HG03095 (cell line): ENCODE measurements around the gene FAIM2.

Experiments
- ATAC-seq: cut with Tn5 transposase; IDR thresholded peaks from one replicate; pipeline ENCODE4 v1.9.1; 2021; ENCODE audit warnings: moderate library complexity; ENCODE audit not compliant: unreplicated experiment

The FAIM2 gene

DNA sequence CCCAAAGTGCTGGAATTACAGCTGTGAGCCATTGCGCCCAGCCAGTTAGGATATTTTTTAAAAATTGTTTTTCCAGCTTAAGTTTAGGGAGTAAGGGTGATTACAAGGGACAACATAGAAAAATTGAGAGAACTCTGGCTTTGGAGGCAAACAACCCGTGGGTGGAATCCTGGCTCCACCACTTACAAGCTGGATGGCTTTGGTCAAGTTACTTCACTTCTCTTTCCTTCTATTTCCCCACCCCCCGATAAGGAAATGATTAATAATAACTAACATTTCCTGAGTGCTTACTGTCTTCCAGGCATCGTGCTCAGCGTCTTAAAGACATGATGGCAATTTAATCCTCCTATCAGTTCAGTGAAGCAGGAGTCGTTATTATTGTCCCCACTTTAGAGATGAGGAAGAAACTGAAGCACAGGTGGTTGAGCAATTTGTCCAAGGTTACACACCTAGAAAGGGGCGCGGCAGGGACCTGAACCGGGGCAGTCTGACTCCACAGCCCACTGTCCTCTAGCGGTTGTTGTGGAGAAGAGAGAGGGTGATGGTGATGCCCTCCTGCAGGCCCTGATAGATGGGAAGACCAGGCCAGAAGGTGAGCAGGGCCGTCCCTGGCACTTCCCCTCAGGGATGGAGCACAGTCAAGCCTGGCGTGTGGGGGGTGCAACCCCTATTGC lies 16.7 kb upstream of the FAIM2 start:
- ATAC-seq = no peak

GRCh38 chr12:49917788-49918173 lies 14.1 kb upstream of the FAIM2 start:
- no peak for ATAC-seq

- no peak for ATAC-seq
Measured at GRCh38 chr12:49917166-49917787, 13.6 kb upstream of the FAIM2 start.

DNA sequence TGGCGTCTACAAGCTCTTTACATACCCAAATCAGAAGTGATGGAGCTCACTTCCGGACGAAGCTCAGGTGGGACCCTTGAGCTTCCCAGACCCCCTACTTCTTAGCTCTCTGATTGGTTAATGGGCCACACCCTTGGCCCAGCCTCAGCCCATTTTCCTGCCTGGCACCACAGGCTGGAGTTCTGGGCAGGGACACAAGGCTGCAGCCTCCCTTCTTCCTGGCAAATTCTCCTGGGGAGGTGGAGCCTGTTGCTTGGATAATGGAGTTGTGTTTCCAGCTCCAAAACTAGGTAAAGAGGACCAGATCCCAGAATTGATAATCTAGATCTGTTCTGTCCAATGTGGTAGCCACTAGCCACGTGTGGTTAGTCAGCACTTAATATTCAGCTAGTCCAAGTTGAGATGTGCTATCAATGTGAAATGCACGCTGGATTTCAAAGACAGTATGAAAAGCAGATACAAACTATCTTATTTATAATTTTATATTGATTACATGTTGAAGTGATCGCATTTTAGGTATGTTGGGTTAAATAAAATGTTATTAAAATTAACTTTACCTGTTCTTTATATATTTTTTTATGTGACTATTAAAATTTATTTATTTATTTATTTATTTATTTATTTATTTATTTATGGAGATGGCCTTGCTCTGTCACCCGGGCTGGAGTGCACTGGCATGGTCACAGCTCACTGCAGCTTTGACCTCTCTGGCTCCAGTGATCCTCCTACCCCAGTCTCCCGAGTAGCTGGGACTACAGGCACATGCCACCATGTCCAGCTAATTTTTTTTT lies 12.6 kb upstream of the FAIM2 start:
- ATAC-seq = no peak

GRCh38 chr12:49912345-49913255 lies 8.9 kb upstream of the FAIM2 start:
- no peak for ATAC-seq

DNA sequence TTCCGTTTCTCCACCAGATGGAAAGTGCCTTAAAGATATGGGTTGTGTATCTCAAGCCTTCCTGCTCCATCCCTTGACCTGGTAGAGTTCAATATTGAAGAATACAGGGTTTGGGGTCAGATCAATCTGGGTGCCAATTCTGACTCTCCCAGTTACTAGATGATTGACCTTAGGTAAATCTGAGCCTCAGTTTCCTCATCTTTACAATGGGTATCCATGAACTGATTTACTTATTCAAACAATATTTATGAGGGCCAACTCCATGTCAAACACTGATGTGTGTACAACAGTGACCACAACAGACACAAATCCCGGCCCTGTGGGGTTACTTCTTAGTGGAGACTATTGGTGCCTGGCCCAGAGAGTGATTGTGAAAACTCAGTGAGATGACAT lies 7.5 kb upstream of the FAIM2 start:
- ATAC-seq = no peak

DNA sequence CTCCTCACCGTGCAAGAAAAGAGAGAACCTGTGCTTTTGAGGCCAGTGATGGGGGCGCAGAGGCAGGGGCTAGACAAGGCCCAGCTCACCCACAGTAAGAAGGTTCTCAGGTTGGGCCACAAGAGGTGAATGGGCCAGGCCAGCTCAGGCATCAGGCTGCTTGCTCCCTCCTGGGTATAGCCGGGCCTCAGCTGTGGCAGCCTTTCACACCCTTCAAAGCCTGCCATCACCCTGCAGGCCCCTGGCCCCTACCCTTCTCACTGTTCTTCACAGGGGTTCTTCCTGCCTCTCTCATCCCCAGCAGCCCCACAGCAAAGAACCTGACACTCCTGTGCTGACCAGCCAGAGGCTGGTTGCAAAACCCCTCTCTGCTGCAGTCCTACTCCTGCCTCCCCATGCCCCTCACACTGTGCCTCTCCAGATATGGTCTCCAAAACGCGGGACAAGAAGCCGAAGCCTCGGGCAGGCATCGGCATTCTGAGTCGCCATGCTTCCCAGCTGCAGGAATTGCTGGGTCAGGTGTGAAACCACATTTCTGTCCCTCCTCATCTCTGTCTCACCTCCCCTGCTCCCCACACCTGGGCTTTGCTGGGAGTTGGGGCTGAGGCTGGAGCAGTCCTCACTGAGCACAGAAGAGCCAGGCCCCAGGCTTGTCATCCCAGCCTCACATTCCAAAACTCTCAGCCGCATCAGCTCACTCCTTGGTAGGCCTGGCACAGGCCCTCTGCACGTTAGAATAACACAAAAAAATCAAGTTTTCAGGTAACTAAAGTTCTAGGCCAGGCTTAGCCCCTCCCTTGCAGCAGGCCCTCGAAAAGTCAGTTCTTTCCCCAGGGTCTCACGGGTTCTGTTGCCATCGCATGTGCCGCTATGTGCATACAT lies 6.9 kb upstream of the FAIM2 start:
- no peak for ATAC-seq

DNA sequence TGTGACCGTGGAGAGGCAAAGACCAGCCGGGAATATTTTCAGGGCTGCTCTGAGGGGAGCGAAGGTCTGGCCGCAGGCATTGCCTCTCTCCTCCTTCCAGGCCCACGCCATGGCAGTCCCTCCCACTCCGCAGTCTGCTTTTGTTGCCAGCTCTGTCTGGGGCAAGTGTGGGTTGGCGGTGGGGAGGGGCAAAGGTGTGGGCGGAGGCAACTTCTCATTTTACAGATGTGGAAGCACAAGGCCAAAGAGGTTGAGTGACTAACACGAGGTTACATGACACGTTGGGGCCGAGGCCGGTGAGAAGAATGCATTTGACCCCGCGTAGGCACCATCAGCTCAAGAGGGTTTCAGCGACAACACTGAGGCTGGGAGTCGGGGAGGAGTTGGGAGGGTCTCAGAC lies 6.1 kb upstream of the FAIM2 start:
- no peak for ATAC-seq

DNA sequence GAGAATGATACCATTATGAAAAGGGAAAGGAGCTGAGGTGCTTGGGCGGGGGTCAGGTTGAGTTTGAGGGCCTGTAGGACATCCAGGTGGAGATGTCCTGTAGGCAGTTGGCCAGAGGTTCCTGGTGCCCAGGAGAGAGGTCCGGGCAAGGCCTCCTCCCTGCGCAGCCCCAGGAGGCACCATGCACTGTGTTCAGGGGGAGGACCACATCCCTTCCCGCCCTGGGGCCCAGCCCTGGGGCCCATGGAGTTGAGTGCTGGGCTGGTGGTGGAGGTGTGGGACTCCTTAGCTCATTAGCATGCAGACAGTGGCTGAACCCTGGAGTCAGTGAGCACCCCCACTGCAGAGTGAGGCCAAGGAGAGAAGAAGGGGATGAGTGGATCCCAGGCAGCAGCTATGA lies 5.7 kb upstream of the FAIM2 start:
- no peak for ATAC-seq

- no peak for ATAC-seq
Measured at GRCh38 chr12:49907352-49907751, 3.7 kb upstream of the FAIM2 start.

DNA sequence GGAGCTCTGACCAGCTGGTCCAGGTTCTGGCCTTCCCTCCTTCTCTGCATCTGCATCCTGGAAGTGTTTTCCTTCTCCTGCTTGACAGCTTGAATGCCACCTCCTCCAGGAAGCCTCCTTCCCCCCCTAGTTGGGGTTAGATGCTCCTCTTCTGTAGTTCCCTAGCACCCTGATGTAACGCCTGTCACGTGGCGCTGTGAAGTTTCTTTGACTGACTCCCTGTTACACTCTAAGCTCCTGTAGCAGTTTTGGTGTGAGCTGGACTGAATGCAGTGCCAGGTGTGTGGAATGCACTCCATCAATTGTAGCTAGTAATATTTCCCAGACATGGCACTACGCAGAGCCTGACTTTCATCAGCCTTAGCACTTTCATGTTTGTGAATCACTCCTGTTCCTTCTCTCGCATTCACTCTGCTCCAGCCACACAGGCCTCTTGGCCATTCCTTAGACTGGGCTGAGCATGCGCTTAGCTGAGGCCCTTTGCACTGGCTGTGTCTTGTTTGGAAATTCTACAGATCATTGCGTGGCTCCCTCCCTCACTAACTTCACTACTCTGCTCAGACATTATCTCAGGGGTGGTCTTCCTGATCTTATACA lies 2.1 kb upstream of the FAIM2 start:
- ATAC-seq = no peak

- no peak for ATAC-seq
Measured at GRCh38 chr12:49904601-49905000, 901 bp upstream of the FAIM2 start.

GRCh38 chr12:49903351-49903699 lies 375 bp downstream of the FAIM2 start:
- ATAC-seq = no peak

GRCh38 chr12:49902399-49903350 lies 1.0 kb downstream of the FAIM2 start:
- ATAC-seq = no peak

DNA sequence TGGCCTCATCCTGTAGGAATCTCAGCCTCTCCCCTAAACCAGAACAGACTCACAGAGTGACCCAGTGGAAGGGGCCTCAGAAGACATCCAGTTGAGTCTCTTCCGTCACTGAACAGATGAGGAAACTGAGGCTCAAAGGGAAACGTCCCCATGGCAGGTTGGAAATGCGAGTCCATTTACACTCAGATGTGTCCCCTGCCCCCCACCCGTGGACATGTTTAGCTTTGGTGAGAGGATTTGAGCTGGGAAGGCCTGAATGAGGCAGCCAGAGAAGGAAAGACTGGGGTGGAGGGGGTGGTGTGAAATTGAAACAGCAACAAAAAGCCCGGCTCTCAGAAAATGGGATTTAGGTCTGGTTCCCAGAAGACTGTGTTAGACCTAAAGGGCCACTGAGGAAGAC lies 1.7 kb downstream of the FAIM2 start:
- ATAC-seq = no peak

DNA sequence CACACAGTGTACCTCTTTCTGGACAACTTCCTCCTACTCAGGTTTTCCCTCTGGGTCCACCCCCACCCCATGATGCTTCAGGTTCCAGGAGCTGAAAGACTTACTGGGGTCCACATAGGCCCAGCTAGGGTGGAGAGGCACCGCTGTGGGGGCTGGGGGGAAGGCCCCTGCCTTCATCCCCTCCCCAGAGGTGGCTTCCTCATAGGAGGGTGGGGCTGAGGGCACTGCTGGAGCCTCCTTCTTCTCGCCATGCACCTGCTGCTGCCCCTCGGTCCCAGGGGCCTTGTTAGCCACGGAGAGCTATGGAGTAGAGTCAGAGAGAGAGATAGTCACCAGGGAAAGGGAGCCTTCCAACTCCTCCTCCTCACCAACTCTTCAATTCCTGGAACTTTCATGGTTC lies 2.7 kb downstream of the FAIM2 start:
- no peak for ATAC-seq

DNA sequence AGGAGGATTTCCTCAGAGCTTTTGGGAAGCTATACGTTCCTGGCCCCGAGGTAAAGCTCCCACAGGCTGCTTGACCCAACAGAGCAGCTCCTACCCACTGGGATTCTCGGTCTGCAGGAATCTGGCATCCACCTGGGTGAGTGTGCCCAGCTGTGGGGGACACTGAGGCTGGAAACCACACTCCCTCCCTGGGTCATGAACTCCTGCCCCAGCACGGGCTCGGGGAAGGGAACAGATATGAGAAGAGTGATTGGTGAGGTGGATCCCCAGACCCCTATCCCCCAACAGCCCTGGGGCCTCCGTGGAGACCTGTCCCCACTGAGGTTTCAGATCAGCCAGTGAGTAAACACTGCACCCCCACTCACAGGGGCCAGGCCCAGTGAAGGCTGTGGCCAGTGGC lies 3.3 kb downstream of the FAIM2 start:
- ATAC-seq = no peak

- ATAC-seq = no peak
Measured at GRCh38 chr12:49899921-49900320, 3.8 kb downstream of the FAIM2 start.
